ENCODE results near the gene LMO4. TPM values are rescaled to one million over a fixed set of nuclear protein-coding genes. Genes with fewer than 3 reads are reported as not detected.

The LMO4 gene
- total RNA-seq, 1 donor from 2014 or later = 55.0 TPM

GRCh38 chr1:87393445-87394085 is 64.9 kb downstream of the LMO4 start:
- no peak for DNase-seq (ENCODE audit: low spot score)
- intact Hi-C loops (cut with DNase I) = no loop called here
- no peak for ATAC-seq

DNA sequence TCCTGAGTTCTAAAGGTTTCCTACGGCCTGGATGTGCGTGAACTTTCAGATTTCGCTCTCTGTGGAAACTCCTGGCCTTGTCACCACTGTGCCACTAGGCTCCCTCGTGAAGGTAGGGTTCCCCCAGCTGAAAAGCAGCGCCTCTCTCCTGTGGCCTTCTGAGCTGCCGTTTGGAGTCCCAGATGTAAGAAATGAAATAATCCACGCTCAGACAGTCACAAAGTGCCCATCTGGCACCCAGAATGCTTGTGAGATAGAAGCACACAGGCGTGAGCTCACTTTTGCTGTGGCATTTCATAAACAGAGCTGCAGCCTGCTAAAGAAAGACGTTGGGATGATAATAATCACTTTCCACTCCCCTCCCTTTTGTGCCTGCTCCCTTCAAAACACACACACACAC is 65.8 kb downstream of the LMO4 start:
- no peak for ATAC-seq
- intact Hi-C loops (cut with DNase I) = no loop called here
- DNase-seq (ENCODE audit: low spot score) = no peak

- DNase-seq (ENCODE audit: low spot score) (no peak), ATAC-seq (no peak)
- intact Hi-C loops (cut with DNase I) = no loop called here
These were observed 66.3 kb downstream of the LMO4 start for GRCh38 chr1:87394982-87395381.

All from sciatic nerve (tissue), 2 donors.